Smooth muscle cell (in vitro differentiated cells): ENCODE data around the gene VPS54. TPM values are rescaled to one million over a fixed set of nuclear protein-coding genes. Genes with fewer than 3 reads are reported as not detected.
"Not testable (repeated sequence)": the region's sequence is repeated elsewhere in the genome, so short reads cannot be mapped to it uniquely, and the experiment has no call there.

ENCODE experiments used
- DNase-seq: peaks from one replicate; lab custom pipeline; 2025; ENCODE audit not compliant: unreplicated experiment; lab: John Stamatoyannopoulos, UW
- H2AFZ ChIP-seq: fragments of 200-600 bp; sonication (generic); 2 replicates; pipeline ENCODE4 v1.6.0; 2016; ENCODE audit warnings: antibody characterized with exemption, low read depth, mild to moderate bottlenecking
- H3F3A ChIP-seq: fragments of 200-600 bp; sonication (generic); 2 replicates; pipeline ENCODE4 v1.6.0; 2017; ENCODE audit warnings: antibody characterized with exemption, low read depth
- H3K27ac ChIP-seq: fragments of 200-600 bp; sonication (generic); 2 replicates; pipeline ENCODE4 v1.5.1; 2016; ENCODE audit warnings: low read depth, mild to moderate bottlenecking
- H3K27me3 ChIP-seq: fragments of 200-600 bp; sonication (generic); 2 replicates; pipeline ENCODE4 v1.6.1; 2016; ENCODE audit warnings: low read depth, mild to moderate bottlenecking
- H3K36me3 ChIP-seq: fragments of 200-600 bp; sonication (generic); 2 replicates; pipeline ENCODE4 v1.5.1; 2016; ENCODE audit warnings: low read depth
- H3K4me1 ChIP-seq: fragments of 200-600 bp; sonication (generic); 2 replicates; pipeline ENCODE4 v1.5.1; 2016; ENCODE audit warnings: low read depth
- H3K4me2 ChIP-seq: fragments of 200-600 bp; sonication (generic); 2 replicates; pipeline ENCODE4 v1.6.0; 2016; ENCODE audit warnings: mild to moderate bottlenecking
- H3K4me3 ChIP-seq: fragments of 200-600 bp; sonication (generic); 2 replicates; pipeline ENCODE4 v1.5.1; 2016; ENCODE audit warnings: mild to moderate bottlenecking
- H3K79me2 ChIP-seq: fragments of 200-600 bp; sonication (generic); 2 replicates; pipeline ENCODE4 v1.6.0; 2016; ENCODE audit warnings: low read depth, mild to moderate bottlenecking
- H3K9ac ChIP-seq: fragments of 200-600 bp; sonication (generic); 2 replicates; pipeline ENCODE4 v1.6.0; 2016; ENCODE audit warnings: low read depth
- H3K9me3 ChIP-seq: fragments of 200-600 bp; sonication (generic); replicated peaks from 2 replicates; pipeline ENCODE4 v1.5.1; 2016; ENCODE audit warnings: low read depth
- H4K20me1 ChIP-seq: fragments of 200-600 bp; sonication (generic); 2 replicates; pipeline ENCODE4 v1.6.0; 2016; ENCODE audit warnings: low read depth
- WGBS: methylation state at CpG from one replicate; pipeline ENCODE4 v1.1.7; 2016; ENCODE audit warnings: low lambda C conversion rate; 5-methylcytosine and 5-hydroxymethylcytosine counted together
- polyA plus RNA-seq: library from polyadenylated mRNA; unstranded; fragments of >200 nt; fragmentation: Nextera tagmentation; extraction: Ambion mirVana; gene quantifications from 2 replicates; pipeline ENCODE4 v1.2.1, GENCODE V29; 2016
- total RNA-seq: library from RNA; depleted of rRNA; stranded (reverse); fragments of >200 nt; gene quantifications from 2 replicates; pipeline ENCODE4 v1.2.3, GENCODE V29; 2014
- TF ChIP-seq, protein P1 (sequence below): fragments of 200-600 bp; sonication (generic); IDR thresholded peaks from 2 replicates; pipeline ENCODE4 v1.5.1; 2017; ENCODE audit warnings: borderline replicate concordance, mild to moderate bottlenecking, antibody characterized with exemption; ENCODE audit not compliant: insufficient read depth, poor library complexity, severe bottlenecking

The VPS54 gene
- total and polyA plus RNA-seq, 2 experiments from 2014 or later, result 12.8 to 36.9 TPM

DNA sequence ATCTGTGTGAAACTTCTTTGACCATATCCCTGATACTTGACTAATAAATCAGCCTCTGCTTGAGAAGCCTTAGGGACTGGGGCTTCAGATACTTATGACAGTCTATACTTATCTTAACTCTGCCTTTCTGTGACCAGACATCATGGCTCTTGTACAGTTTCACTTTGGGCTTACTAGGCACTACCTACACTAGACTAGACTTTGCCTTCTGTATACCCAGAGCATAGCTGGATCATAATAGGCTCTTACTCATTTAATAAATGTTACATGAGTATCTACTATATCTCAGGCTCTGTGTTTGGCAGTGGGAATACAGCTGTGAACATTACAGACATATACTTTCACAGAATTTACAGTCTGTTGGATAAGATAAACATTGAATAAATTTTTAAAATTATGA is 168.6 kb downstream of the VPS54 start:
- Histone ChIP-seq H3K9ac (no peak overlapping the region), H3K4me2 (peak overlapping the region; percentile 74), H3K27ac (peak overlapping the region; percentile 64)

DNA sequence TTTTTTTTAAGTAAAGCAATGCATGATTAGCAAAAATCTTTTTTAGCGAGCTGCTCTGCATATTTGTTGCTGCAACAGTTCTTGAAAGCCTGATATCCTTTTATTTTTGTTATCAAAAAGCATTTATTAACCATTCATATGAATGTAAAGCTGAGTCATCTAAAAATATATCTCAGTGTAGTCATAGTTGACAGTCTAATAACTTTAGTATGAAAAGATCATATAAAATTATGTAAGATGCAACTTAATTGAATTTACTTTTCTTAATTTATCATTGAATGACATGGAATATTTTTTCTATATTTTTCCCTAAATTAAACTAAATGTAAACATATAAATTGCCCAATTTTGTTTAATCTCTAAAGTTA is 169.0 kb downstream of the VPS54 start:
- TF ChIP-seq, protein P1, sequence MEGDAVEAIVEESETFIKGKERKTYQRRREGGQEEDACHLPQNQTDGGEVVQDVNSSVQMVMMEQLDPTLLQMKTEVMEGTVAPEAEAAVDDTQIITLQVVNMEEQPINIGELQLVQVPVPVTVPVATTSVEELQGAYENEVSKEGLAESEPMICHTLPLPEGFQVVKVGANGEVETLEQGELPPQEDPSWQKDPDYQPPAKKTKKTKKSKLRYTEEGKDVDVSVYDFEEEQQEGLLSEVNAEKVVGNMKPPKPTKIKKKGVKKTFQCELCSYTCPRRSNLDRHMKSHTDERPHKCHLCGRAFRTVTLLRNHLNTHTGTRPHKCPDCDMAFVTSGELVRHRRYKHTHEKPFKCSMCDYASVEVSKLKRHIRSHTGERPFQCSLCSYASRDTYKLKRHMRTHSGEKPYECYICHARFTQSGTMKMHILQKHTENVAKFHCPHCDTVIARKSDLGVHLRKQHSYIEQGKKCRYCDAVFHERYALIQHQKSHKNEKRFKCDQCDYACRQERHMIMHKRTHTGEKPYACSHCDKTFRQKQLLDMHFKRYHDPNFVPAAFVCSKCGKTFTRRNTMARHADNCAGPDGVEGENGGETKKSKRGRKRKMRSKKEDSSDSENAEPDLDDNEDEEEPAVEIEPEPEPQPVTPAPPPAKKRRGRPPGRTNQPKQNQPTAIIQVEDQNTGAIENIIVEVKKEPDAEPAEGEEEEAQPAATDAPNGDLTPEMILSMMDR, result no peak
- no peak for DNase-seq
- Histone ChIP-seq H3K9ac (no peak overlapping the region), H3K27ac (peak overlapping the region; percentile 64), H3K79me2 (peaks cover 100% of the 10 kb centered on the region), H3K4me2 (peak overlapping the region; percentile 74), H3K9me3 (no peaks in the 10 kb centered on the region), H3F3A (peaks cover 12% of the 10 kb centered on the region), H3K27me3 (no peaks in the 10 kb centered on the region), H3K4me3 (no peak overlapping the region), H3K36me3 (no peaks in the 10 kb centered on the region), H2AFZ (no peak overlapping the region), H4K20me1 (peaks cover 90% of the 10 kb centered on the region), H3K4me1 (peaks cover 73% of the 10 kb centered on the region)
- WGBS, result 28% methylated on average over 1 of the region's 1 CpG

More for the DNA sequence above, 168.6 kb downstream of the VPS54 start:
- peaks cover 68% of the 10 kb centered on the region for H3K4me1 ChIP-seq
- H2AFZ ChIP-seq, result no peak overlapping the region
- peaks cover 90% of the 10 kb centered on the region for H4K20me1 ChIP-seq
- H3K9me3 ChIP-seq, result no peaks in the 10 kb centered on the region
- no peaks in the 10 kb centered on the region for H3K36me3 ChIP-seq
- H3K27me3 ChIP-seq, result no peaks in the 10 kb centered on the region
- no peak overlapping the region for H3K4me3 ChIP-seq
- H3K79me2 ChIP-seq, result peaks cover 100% of the 10 kb centered on the region
- TF ChIP-seq, protein P1, result no peak
- H3F3A ChIP-seq, result peaks cover 12% of the 10 kb centered on the region
- no peak for DNase-seq

DNA sequence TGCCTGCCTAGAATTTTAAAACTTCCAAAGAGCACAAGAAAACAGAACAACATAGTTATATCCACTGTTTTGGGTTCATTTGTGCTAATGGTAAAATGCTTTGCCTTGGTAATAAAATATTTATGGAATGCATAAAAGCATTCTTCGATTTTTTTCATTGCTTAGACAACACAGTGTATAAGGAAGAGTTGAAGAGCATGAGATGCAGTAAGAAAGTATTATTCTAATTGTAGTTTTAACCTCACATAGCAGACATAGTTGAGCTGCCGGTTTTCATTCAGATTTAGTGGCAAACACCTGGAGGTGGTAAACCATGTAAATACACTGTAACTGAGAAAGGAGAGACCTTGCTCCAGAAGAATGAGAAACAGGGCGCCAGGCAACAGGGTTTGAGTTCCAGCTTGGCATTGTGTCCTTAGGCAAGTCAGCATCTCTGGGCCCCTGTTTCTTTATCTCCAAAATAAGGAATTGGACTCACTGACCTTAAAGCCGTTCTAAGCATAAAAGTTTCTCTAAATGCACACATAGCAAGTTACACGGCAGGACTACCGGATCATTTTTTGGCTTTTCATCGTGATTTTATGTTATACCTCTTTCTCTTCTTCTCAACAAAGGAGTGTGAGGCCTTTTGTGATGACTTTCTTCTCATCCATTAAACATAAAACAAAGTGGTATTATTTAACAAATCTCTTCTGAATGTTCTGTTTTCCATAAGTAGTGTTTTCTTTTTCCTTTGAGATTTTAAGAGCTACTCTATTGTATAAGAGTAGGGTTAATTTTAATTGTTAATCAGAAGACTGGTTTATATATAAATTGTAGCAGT is 169.6 kb downstream of the VPS54 start:
- Histone ChIP-seq H3K4me3 (peak overlapping the region; percentile 2), H3K36me3 (no peaks in the 10 kb centered on the region), H3F3A (peaks cover 12% of the 10 kb centered on the region), H3K27ac (peak overlapping the region; percentile 64), H3K4me2 (peak overlapping the region; percentile 74), H2AFZ (no peak overlapping the region), H3K79me2 (peaks cover 100% of the 10 kb centered on the region), H4K20me1 (peaks cover 90% of the 10 kb centered on the region), H3K27me3 (no peaks in the 10 kb centered on the region), H3K4me1 (peaks cover 74% of the 10 kb centered on the region), H3K9me3 (no peaks in the 10 kb centered on the region), H3K9ac (peak overlapping the region; percentile 27)
- WGBS, result 17% methylated on average over 7 of the region's 7 CpGs
- no peak for DNase-seq
- TF ChIP-seq, protein P1, result no peak

- Histone ChIP-seq H4K20me1 (peaks cover 86% of the 10 kb centered on the region), H3K79me2 (peaks cover 100% of the 10 kb centered on the region), H3K4me1 (peaks cover 77% of the 10 kb centered on the region)
- DNase-seq, H3K27me3 ChIP-seq, H3K4me3 ChIP-seq, H3K9ac ChIP-seq, H3K36me3 ChIP-seq, H3F3A ChIP-seq, H3K27ac ChIP-seq, H3K4me2 ChIP-seq, H2AFZ ChIP-seq, H3K9me3 ChIP-seq: not testable (repeated sequence)
- 78% methylated on average over 4 of the region's 4 CpGs for WGBS
Measured at GRCh38 chr2:63847571-63847970, 171.7 kb downstream of the VPS54 start.
